ENCODE results near the gene SLC16A12. TPM values are rescaled to one million over a fixed set of nuclear protein-coding genes. Genes with fewer than 3 reads are reported as not detected.

Gene SLC16A12
- total RNA-seq, 1 donor, result under 0.01 TPM

DNA sequence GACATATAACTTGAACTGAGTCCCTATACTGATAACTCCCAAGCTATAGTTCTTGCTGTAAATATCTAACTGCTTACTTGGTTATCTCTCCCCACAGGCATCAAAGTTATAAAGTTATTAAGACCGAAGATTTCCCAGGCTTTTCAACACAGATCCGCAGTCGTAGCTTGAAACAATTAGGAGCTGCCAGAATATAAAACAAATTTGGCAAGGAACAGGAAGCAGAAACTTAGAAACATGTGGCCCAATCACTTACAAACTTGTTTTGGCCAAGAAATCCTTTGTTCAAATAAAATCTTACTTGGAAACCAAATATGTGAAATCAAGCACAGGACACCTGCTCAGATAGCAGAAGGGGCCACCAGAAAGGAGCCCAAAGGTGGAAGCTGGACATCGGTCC, 9.0 kb downstream of the SLC16A12 start:
- no peaks in the 10 kb centered on the region for H3K36me3 ChIP-seq (ENCODE audit: insufficient read depth, low read length)
- H2AFZ ChIP-seq (ENCODE audit: low read length), result no peak overlapping the region
- H3K27ac ChIP-seq (ENCODE audit: low read depth, low read length), result no peak overlapping the region
- no peaks in the 10 kb centered on the region for H4K20me1 ChIP-seq (ENCODE audit: insufficient read depth, low read length)
- H3K79me2 ChIP-seq (ENCODE audit: insufficient read depth, low read length), result no peaks in the 10 kb centered on the region
- peaks cover 15% of the 10 kb centered on the region for H3K4me1 ChIP-seq (ENCODE audit: insufficient read depth, low read length)
- H3K4me3 ChIP-seq (ENCODE audit: insufficient read depth, low read length), result no peak overlapping the region
- no peak overlapping the region for H3K4me2 ChIP-seq (ENCODE audit: insufficient read depth, low read length)
- no peaks in the 10 kb centered on the region for H3K27me3 ChIP-seq (ENCODE audit: insufficient read depth, low read length)
- H3K9me3 ChIP-seq (ENCODE audit: low read depth, low read length), result no peaks in the 10 kb centered on the region
- TF ChIP-seq, protein P1, sequence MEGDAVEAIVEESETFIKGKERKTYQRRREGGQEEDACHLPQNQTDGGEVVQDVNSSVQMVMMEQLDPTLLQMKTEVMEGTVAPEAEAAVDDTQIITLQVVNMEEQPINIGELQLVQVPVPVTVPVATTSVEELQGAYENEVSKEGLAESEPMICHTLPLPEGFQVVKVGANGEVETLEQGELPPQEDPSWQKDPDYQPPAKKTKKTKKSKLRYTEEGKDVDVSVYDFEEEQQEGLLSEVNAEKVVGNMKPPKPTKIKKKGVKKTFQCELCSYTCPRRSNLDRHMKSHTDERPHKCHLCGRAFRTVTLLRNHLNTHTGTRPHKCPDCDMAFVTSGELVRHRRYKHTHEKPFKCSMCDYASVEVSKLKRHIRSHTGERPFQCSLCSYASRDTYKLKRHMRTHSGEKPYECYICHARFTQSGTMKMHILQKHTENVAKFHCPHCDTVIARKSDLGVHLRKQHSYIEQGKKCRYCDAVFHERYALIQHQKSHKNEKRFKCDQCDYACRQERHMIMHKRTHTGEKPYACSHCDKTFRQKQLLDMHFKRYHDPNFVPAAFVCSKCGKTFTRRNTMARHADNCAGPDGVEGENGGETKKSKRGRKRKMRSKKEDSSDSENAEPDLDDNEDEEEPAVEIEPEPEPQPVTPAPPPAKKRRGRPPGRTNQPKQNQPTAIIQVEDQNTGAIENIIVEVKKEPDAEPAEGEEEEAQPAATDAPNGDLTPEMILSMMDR (IDR thresholded peaks at IDR 0.05; ENCODE audit: extremely low read depth, low read depth, low read length), result no peak
- DNase-seq (ENCODE audit: insufficient read length, low spot score, missing footprints), result no peak

GRCh38 chr10:89525556-89525955, 9.8 kb downstream of the SLC16A12 start:
- Histone ChIP-seq H3K36me3 (ENCODE audit: insufficient read depth, low read length) (no peaks in the 10 kb centered on the region), H3K4me3 (ENCODE audit: insufficient read depth, low read length) (no peak overlapping the region), H3K4me1 (ENCODE audit: insufficient read depth, low read length) (peaks cover 15% of the 10 kb centered on the region), H3K9me3 (ENCODE audit: low read depth, low read length) (no peaks in the 10 kb centered on the region), H2AFZ (ENCODE audit: low read length) (no peak overlapping the region), H3K79me2 (ENCODE audit: insufficient read depth, low read length) (no peaks in the 10 kb centered on the region), H3K27ac (ENCODE audit: low read depth, low read length) (no peak overlapping the region), H3K27me3 (ENCODE audit: insufficient read depth, low read length) (no peaks in the 10 kb centered on the region), H3K4me2 (ENCODE audit: insufficient read depth, low read length) (no peak overlapping the region), H4K20me1 (ENCODE audit: insufficient read depth, low read length) (no peaks in the 10 kb centered on the region)
- TF ChIP-seq, protein P1 (IDR thresholded peaks at IDR 0.05; ENCODE audit: extremely low read depth, low read depth, low read length), result no peak
- no peak for DNase-seq (ENCODE audit: insufficient read length, low spot score, missing footprints)

DNA sequence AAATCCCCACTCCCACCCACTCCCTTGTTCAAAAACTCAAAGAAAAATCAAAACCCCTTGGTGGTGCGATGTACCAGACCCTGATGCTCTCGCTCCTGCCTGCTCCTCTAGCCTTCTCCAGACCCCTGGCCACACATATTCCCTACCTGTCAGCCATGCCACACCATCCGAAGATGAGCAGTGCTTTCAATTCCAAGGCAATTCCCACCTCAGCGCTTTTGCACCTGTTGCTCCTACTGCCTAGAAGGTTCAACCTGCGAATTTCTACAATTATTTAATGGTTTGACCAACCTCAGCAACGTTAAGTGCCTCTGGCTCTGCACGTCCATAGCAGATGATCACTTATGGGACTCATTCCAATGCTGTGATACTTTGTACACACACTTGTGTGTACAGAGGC, 11.1 kb downstream of the SLC16A12 start:
- TF ChIP-seq, protein P1 (IDR thresholded peaks at IDR 0.05; ENCODE audit: extremely low read depth, low read depth, low read length), result no peak
- Histone ChIP-seq H2AFZ (ENCODE audit: low read length) (no peak overlapping the region), H4K20me1 (ENCODE audit: insufficient read depth, low read length) (no peaks in the 10 kb centered on the region), H3K79me2 (ENCODE audit: insufficient read depth, low read length) (no peaks in the 10 kb centered on the region), H3K4me1 (ENCODE audit: insufficient read depth, low read length) (peaks cover 21% of the 10 kb centered on the region), H3K36me3 (ENCODE audit: insufficient read depth, low read length) (no peaks in the 10 kb centered on the region), H3K4me2 (ENCODE audit: insufficient read depth, low read length) (no peak overlapping the region), H3K9me3 (ENCODE audit: low read depth, low read length) (no peaks in the 10 kb centered on the region), H3K4me3 (ENCODE audit: insufficient read depth, low read length) (no peak overlapping the region), H3K27ac (ENCODE audit: low read depth, low read length) (no peak overlapping the region), H3K27me3 (ENCODE audit: insufficient read depth, low read length) (no peaks in the 10 kb centered on the region)
- no peak for DNase-seq (ENCODE audit: insufficient read length, low spot score, missing footprints)

DNA sequence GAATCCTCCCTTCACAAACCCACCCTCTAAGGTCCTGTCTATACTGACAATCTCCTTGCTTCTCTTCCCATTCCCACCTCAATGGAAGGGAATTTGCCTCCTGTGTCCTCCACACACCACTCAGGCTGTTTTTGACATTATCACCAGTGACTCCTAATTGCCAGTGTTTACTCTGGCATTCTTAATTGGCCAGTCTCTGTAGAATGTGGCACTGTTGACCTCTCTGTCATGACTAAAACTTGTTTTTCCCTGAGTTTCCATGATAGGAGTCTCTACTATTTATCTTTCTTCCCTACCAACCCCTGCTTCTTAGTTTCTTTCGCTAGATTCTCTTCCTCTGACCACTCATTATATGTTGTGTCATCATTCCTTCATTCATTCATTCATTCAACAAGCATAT, 12.1 kb downstream of the SLC16A12 start:
- Histone ChIP-seq H3K9me3 (ENCODE audit: low read depth, low read length) (no peaks in the 10 kb centered on the region), H3K36me3 (ENCODE audit: insufficient read depth, low read length) (no peaks in the 10 kb centered on the region), H2AFZ (ENCODE audit: low read length) (no peak overlapping the region), H3K4me2 (ENCODE audit: insufficient read depth, low read length) (no peak overlapping the region), H4K20me1 (ENCODE audit: insufficient read depth, low read length) (no peaks in the 10 kb centered on the region), H3K27me3 (ENCODE audit: insufficient read depth, low read length) (no peaks in the 10 kb centered on the region), H3K27ac (ENCODE audit: low read depth, low read length) (peak overlapping the region; percentile 60), H3K4me3 (ENCODE audit: insufficient read depth, low read length) (no peak overlapping the region), H3K4me1 (ENCODE audit: insufficient read depth, low read length) (peaks cover 30% of the 10 kb centered on the region), H3K79me2 (ENCODE audit: insufficient read depth, low read length) (no peaks in the 10 kb centered on the region)
- TF ChIP-seq, protein P1 (IDR thresholded peaks at IDR 0.05; ENCODE audit: extremely low read depth, low read depth, low read length), result no peak
- DNase-seq (ENCODE audit: insufficient read length, low spot score, missing footprints), result no peak

Measured in osteoblast (primary cell).